NK-92 (cell line): Measurements from ENCODE around the gene VWF.
"Not testable (repeated sequence)": the region's sequence is repeated elsewhere in the genome, so short reads cannot be mapped to it uniquely, and the experiment has no call there.

Experiments
- DNase-seq: peaks from one replicate; lab custom pipeline; 2025; ENCODE audit not compliant: unreplicated experiment; lab: John Stamatoyannopoulos, UW

Gene VWF

DNA sequence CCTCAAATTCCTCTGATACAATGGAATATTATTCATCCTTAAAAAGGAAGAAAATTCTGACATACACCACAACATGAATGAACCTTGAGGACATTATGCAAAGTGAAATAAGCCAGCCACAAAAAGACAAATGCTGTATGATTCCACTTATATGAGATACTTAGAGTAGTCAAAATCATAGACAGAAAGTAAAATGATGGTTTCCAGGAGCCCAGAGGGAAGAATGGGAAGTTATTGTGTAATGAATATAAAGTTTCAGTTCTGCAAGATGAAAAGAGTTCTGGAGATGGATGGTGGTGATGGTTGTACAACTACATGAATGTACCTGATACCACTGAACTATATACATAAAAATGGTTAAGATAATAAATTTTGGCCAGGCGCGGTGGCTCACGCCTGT lies 18.3 kb downstream of the VWF start:
- DNase-seq: no peak

DNA sequence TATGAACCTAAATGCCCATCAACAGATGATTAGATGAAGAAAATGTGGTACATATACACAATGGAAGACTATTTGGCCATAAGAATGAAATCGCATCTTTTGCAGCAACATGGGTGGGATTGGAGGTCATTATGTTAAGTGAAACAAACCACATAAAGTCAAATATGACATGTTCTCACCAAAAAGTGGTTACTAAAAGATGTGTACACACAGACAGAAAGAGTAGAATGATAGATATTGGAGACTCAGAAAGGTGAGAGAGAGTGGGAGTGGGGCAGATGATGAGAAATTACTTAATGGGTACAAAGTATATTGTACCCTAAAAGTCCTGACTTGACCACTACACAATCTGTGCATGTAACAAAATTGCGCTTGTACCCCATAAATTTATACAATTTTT lies 19.6 kb downstream of the VWF start:
- DNase-seq: no peak

DNA sequence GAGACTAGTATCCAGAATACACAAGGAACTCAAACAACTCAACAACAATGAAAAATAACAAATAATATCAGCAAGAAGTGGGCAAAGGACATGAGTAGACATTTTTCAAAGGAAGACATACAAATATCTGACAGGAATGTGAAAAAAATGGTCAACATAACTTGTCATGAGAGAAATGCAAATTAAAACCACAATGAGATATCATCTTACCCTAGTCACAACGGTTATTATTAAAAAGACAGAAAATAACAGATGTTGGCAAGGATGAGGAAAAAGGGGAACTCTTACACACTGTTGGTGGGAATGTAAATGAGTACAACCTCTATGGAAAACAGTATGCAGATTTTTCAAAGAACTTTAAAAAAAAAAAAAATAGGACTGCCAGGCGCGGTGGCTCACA lies 20.4 kb downstream of the VWF start:
- no peak for DNase-seq

DNA sequence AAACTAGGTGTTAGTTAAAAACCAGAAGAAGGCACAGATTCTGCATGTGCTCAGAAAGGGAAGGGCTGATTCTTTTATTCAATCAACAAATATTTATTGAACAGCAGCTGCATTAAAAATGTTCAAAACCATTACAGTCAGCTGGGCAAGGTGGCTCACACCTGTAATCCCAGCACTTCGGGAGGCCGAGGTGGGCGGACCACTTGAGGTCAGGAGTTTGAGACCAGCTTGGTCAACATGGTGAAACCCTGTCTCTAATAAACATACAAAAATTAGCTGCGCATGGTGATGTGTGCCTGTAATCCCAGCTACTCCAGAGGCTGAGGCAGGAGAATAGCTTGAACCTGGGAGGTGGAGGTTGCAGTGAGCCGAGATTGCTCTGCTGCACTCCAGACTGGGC lies 22.4 kb downstream of the VWF start:
- not testable (repeated sequence) for DNase-seq

DNA sequence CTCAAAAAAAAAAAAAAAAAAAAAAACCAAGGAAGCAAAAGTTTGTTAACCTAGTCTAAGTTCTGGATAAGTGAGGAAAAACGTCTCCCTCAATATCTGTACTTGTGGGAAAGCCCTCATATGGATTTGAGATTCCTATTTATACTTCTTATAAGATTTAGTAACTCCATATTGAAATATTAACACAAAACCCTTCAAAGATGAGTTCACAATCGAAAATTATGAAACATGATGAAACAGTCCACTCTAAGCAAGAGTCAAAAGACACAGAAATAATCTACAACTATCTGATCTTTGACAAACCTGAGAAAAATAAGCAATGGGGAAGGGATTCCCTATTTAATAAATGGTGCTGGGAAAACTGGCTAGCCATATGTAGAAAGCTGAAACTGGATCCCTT lies 25.2 kb downstream of the VWF start:
- no peak for DNase-seq

DNA sequence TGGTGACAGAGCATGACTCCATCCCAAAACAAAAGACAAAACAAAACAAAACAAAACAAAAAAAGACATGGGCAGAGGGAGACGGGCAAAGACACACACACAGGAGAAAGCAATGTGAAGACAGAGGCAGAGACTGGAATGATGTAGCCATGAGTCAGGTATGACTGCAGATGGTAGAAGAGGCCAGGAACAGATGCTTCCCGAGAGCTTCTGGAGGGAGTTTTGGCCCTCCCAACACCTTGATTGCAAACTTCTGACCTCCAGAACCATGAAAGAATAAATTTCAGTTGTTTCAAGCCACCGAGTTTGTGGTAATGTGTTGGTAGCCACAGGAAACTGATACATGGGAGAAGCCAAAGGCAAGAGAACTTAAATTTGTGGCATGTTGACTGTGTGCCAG lies 27.1 kb downstream of the VWF start:
- no peak for DNase-seq

DNA sequence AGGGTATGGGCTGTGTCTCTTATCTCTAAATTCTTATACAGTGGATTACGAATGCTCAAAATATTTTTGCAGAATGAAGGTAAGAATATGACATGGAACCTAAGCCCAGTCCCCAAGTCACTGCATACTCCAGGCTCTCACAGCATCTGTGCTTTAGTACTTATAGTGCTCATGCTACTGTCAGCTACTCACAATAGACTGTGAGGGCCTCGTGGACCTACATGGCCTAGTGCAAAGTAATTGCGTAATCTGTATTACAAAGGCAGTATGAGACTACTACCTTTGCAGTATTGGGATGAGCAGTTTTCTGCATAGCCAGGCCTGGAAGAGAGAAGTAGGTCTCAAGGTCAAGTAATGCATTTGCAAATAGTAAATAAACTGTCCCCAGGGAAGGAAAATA lies 27.9 kb downstream of the VWF start:
- no peak for DNase-seq

DNA sequence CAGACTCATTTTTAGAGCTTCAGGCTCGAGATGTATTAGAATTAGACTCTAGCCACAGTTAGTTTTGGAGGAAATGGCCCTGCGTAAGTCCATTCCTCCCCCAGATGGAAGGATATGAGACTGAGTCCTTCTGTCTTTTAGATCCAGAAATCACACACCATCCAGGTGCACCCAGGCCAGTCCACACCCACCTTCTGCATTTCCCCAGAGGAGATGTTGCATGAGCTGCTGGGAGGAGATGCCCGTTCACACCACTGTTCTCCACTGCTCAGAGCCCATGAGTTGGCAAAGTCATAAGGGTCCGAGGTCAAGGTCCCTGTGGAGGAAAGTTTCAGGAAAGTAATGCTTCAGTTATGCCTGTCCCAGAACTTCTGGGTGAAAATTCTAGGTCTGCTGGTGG lies 29.2 kb downstream of the VWF start:
- DNase-seq: no peak

DNA sequence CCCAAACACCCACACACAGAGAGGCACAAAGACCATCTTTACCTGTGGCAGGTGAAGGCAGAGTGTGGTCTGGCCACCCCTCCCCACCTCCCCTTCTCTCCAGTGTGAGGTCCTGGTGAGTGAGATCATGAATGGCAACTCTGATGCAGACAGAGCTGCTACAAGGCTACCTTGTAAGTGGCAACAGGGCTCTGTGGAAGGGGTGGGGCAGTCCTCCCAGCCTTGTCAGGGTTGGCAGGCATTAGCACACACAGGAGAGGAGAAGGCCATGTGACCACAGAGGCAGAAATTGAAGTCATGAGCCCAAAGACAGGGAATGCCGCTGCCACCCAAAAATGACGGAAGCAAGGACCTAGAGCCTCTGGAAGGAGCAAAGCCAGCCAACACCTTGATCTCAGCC lies 30.7 kb downstream of the VWF start:
- DNase-seq: no peak

DNA sequence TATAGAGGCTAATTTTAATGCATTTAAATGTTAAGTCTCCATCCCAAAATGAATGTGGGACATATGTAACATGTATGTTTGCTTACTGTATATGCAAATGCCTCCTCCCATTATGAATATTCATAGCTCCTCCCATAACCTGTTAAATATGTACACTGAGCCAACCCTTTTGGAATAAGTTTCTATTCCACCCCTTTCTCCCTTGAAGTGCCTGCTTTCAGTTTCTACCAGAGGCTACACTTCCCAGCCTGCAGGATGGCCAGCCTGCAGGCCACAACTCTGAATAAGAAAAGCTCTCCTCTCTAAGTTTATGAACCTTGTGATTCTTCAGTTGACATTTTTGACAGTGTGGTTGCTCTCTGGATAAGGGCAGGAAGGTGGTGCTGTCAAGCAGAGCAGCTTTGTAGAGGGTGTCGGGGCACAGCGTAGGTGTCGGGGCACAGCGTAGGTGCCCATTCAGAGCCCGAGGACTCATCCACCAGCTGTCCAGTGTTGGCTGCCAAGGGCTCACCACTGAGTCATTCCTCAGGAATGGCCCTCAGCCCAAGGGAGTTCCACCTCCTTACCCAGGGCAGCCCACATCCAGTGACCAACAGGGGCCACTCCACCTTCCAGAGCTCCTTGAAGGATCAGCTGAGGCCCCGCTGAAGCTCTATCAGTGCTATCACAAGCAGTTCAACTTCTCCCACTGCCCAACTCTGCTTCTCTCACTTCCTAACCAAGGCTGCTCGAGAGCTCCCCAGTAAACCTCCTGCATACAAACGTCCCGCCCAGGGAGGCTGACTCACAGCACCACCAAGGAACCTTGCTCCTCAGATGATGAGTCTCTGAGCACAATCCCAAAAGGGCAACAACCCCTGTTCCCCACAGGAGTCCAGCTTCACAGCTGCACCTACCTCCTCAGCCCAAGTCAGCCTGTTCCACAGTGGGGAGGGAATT lies 31.4 kb downstream of the VWF start:
- DNase-seq: no peak

DNA sequence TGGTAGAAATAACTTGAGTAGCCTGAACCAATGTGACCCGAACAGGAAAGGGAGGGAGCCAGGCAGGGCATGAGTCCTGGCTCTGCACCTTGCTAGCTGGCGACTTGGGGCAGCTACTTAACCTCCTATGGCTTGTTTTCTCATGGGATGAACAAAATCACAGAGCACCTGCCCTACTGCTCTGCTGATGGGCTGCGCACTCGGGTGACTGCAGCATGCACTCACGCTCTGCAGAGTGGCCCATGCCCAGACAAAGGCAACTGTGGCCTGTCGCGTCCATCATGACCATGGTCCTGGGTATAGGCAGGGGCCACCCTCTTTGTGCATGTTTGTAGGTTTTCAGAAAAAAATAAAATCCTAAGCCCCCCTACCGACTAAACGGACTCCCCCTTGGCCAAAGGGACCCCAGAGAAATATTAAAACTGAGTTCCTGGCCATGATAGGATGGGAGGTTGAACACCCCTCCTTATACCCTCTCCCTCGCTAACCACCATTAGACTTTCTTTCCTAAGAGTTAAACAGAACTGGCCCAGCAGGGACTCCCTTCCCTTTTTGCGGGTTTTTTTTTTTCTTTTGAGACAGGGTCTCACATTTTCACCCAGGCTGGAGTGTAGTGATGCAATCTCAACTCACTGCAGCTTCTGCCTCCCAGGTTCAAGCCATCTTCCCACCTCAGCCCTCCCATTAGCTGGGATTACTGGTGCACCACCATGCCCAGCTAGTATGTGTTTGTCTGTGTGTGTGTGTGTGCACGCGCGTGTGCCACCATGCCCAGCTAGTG lies 32.5 kb downstream of the VWF start:
- no peak for DNase-seq

DNA sequence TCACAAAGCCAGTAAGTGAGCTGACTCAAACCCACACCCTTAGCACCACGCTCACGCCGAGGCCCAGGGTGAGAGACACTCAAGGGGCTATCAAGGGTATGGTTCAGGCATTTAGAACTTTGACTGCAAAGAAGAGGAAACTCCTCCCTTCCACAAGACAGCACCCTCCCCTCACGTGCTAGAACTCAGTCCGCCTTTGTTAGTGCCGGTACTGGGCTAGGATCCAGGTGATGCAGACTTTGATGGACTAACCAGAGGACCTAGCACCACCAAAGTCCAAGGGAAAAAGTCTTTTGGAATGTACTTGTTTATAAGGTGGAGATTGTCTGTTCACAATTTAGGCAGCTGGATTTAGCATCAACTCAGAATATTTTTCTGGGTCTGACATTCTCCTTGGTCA lies 33.7 kb downstream of the VWF start:
- DNase-seq: no peak

DNA sequence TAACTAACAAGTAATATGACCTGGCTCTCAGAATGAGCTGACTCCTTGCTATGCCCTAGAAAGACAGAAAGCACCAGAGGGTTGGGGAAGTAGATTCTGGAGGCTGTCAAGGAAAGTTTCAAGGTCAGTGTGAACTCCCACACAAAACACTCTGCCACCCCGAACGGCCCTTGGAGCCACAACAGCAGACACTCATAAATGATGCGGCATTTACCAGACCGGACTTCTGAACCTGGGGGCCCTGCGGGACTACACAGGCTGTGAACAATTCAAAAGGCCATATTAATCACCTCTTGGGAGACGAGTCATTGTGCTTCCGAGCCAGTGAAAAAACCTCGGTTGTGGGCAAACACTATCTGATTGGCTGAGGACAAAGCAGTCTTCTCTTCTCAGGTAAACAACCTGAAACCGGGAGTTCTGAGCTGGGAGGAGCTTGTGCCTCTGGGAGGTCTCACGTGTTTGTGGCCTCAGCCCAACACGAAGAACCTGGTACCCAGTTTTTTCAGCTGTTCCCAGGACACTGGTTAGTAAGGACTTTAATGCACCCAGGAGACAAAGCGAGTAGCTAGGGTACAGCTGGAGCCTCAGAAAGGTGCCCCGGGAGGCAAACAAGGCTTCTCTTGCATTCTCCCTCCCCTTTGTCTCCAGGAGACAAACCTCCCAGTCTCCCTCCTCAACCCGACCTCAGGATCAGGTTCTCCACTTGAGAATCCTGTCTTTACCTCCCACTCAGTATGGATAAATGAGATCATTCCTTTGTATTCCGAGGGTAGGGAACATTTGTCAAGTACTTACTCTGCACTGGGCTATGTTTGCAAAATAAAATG lies 35.3 kb downstream of the VWF start:
- DNase-seq: no peak

DNA sequence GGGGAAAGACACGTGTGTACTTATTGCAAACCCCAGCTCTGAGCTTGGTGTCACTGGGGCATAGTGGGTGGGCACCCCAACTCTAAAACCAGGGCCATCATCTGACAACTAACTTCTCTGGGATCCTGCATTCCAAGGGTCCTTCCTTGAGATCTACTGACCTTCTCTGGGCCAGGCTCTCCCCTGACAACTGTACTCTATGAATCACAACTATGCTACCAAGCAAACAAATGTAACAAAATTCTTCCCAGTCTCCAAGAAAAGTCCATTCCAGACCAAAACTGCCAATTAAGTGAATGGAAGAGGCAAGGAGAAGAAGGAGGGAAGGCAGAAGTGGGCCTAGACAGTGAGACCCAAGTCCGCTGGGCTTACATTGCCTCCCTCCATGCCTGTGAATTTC lies 38.2 kb downstream of the VWF start:
- DNase-seq: no peak

DNA sequence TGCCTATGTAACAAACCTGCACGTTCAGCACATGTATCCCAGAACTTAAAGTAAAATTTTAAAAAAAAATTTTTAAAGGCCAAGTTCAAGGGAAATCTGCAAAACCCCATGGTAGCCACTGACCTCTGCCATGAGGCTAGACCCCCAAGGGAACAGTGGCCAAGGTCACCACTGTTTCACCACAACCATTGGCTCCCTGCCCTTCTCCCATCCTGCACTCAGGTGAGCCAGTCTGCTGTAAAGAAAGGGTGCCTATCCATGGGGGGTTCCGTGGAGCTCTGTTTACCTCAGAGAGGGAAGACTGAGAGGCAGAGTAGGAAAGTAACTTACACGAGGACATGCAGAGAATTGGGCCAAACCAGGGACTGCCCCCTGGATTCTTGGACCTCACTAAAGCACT lies 38.6 kb downstream of the VWF start:
- no peak for DNase-seq

DNA sequence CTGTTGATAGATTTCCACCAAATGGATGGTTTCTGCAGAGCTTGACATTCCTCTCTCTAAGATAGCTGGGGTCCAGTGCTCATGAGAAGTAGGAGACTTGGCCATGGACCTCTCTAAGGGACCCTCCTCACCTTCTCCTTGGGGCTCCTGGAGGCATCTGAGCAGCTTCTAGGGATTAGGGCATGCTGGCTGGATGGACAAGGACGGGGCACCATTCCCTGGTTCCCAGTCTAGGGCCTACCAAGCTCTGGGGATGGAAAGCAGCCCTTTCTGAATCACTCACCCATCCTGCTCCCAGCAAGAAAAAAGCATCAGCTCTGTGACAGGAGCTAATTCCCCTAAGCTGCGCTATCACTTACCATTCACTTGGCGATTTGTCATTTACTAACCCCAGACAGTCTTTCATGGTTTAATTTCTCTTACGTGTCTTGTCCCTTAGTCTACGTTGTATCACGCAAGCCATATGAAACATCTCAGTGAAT lies 39.5 kb downstream of the VWF start:
- DNase-seq: no peak

DNA sequence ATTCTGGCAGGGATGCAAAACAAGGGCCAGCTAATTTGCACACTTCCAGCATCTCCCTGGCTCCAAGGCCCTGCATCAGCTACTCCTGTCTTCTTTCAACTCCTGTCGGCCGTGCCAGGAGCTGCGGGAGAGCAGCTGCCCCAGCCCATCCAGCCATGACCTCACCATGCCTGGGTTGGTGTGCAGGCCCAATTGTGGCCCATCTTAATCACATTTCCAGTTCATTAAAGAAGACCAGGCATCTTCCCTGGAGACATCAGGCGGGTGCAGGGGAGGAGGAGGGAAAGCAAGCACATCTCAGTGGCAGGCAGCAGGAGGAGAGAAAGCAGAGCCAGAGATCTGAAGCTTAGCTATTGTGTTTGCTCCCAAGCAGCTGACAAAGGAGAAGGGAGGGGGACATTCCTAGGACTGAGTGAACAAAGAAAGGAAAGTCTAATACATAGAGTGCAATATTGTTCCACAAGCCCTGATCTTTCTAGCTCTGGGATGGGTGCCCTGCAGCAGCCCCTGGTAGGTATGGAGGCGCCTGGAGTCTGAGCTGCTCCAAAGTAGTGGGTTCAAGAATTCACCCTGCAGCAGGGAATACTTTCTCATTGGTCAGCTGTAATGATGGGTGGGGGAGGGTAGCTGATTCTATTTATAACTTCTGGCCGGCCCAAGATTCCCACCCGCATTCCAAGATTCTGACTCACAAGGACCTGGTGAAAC lies 40.1 kb downstream of the VWF start:
- DNase-seq: no peak

DNA sequence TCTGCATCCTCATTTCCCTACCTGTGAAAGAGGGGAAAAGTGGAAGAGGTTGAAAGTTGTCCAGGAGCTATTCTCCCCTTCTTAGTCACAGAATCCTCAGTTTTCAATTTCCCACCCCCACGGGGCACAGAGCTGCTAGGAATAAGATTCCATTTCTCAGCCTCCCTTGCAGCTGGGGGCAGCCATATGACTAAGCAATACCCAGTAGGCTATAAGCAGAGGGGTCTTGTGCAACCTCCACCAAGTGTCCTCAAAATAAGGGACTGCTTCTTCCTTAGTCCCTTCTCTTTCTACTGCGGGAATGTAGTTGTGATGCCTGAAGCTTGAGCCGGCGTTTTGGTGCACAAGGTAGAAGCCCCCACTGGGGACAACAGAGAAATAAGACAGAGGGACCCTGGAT lies 40.9 kb downstream of the VWF start:
- no peak for DNase-seq

DNA sequence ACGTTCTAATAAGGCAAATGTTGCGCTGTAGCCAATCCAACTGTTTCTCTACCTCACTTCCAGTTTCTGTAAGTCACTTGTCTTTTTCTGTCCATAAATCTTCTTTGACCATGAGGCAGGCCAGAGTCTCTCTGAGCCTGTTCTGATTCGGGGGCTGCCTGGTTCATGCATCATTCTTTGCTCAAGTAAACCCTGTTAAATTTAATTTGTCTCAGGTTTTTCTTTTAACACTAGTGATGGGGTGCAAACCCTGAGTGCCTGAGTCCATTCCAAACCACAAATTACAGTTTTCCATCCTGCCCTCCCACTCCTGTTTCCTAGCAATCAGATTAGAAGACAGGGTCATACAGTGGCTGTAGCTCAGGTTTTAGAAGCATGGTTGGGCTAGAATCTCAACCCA lies 41.9 kb downstream of the VWF start:
- no peak for DNase-seq

DNA sequence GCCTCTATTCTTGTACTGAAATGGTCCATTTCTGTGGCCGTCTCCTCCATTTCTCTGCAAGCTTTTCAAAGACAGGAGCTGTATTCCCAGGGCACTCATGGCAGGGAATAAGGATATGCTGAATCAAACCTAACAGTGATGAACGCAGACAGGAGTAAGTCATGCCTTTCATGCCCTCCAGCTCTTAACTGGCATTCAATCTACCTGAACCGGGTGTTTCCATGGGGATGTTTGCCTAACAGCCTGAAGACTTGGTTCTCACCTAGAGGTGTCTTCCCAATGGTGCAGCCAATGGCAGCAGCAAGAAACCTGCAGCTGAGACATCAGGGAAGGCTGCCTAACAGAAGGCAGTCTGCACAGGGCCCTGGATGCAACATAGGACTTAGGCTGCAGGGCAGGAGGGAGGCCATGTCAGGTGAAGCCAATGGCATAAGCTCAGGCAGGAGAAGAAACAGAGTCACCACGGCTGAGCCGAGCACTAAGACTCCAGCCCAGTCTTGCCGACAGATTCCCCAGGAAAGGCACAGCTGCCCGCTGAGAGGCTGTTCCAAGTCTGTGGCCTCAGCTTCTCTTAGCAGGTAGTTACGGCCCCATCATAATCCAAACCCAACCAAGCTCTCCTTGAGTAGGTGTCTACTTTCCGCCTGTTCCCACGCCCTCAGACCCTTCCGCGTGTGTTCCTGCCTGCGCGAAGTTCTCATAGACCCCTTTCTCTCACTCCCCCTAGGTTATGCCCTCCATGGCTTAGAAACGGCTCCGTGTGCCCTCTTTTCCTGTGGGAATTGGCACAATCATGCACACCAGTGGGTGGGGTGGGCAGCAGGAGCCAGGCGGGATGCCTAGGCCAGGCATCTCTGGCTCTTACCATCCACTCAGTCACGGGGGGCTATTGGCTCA lies 44.1 kb downstream of the VWF start:
- DNase-seq: no peak
